GM11168 (cell line): Measurements from ENCODE around the gene POLR1E.

ENCODE experiments used
- in situ Hi-C: fragments of 300-500 bp; cut with MboI; formaldehyde crosslinking; loops from one replicate; pipeline ENCODE4 v1.12.0; 2022; ENCODE audit warnings: low sequenced_read_pairs; ENCODE audit not compliant: unreplicated experiment

Gene POLR1E, protein sequence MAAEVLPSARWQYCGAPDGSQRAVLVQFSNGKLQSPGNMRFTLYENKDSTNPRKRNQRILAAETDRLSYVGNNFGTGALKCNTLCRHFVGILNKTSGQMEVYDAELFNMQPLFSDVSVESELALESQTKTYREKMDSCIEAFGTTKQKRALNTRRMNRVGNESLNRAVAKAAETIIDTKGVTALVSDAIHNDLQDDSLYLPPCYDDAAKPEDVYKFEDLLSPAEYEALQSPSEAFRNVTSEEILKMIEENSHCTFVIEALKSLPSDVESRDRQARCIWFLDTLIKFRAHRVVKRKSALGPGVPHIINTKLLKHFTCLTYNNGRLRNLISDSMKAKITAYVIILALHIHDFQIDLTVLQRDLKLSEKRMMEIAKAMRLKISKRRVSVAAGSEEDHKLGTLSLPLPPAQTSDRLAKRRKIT

DNA sequence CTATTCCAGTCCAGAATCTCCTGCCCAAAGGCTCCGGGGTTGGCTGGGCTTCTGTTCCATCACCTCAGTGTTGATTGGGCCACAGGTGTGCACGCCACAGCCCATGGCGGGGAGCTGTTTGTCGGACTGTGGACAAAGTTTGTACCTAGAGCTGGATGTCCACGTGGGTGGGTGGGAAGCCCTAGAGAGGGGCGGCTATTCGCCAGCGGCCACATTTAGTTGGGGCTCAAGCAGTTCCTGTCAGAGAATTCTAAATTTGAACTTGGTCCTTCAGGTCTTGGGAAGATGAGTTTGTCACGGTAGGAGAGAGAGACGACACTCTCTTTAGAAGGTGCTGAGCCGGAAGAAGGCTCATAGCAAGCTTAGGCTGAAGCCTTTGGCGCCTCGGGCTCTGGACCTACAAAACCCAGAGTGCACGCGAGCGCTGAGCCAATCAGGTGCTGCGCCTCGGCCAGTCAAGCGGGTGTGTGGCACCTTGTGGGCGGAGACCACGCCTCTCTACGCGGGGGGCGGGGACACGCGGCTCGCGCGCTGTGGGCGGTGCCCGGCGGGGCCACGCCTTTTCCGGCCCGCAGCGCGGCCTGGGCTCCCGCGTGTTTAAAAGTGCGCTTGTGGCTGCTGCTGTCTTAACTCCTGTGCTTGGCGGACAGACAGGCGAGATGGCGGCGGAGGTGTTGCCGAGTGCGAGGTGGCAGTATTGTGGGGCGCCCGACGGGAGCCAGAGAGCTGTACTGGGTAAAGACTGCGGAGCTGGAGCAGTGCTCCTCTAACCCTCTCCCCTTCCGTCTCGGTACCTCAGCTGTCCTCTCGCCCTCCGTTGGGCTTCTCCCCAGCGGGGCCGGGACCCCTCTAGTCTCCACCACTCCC lies at the start of gene POLR1E:
POLR1E (plus strand) TSS at position 560 of the 867 bp plus-strand sequence; CDS start at position 660, 100 bp downstream.
- in situ Hi-C loops, result no loop called here

DNA sequence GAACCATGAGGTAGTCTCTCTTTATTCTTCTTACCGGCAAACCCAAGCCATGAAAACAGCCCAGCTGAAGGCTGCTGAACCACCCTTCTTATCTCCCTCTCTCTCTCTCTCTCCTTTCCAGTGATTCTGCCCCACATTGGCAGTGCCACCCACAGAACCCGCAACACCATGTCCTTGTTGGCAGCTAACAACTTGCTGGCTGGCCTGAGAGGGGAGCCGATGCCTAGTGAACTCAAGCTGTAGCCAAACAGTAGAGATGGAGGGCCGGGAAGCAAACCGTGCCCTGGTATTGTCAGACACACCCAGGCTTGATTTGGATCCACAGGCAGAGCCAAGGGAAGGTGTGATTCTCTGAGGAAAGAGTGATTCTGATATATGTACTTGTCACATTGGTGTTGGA lies 49.2 kb upstream of the POLR1E start:
- in situ Hi-C loops, result no loop called here

DNA sequence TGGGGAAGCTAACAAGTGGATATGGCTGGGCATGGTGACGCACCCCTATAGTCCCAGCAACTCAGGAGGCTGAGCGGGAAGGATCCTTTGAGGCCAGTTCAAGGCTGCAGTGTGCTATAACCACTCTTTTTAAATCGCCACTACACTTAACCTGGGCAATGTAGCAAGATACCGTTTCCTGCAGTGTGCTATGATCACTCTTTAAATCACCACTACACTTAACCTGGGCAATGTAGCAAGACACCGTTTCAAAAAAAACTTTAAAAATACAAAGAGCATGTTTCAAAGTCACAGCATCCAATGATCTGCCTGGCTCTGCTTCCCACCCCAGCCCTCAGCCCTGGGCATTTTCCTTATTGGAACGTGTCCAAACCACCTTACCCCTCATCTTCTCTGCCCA lies 48.7 kb upstream of the POLR1E start:
- in situ Hi-C loops, result no loop called here

DNA sequence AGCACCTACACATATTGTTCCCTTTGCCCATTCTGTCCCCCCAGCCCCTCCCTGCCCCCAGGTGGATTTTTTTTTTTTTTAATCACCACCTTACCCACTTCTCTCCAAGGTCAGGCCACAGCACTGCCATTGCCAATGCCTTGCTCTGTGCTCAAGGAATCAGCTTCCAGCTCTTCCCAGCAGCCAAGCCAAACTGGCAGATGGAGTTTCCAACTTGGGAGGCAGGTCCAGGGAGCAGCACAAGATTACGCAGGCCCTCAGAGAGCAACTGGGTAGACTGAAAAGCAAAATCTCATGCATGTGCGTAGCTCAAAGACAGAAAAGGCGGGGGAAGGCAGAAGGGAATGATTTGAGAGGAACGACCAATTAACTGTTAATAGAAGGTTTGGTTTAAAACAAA lies 48.1 kb upstream of the POLR1E start:
- in situ Hi-C loops, result no loop called here

DNA sequence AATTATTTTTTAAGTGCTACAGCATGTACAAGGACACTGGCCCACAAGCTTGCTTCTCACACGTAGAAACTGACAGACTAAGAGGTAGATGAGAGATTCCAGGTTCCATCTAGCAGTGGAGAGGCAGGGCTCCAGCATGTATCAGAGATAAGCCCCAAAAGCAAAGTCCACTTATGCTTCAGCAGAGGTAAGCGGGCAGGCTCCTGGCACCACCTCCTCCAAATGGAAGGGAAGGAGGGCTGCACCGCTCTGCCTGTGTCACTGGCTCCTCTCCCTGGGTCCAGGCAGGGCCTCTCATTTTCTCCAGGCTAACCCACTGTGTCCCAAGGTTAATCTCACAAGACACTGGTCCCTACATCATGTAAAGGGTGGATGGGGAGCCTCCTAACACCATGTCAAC lies 47.4 kb upstream of the POLR1E start:
- in situ Hi-C loops, result no loop called here

DNA sequence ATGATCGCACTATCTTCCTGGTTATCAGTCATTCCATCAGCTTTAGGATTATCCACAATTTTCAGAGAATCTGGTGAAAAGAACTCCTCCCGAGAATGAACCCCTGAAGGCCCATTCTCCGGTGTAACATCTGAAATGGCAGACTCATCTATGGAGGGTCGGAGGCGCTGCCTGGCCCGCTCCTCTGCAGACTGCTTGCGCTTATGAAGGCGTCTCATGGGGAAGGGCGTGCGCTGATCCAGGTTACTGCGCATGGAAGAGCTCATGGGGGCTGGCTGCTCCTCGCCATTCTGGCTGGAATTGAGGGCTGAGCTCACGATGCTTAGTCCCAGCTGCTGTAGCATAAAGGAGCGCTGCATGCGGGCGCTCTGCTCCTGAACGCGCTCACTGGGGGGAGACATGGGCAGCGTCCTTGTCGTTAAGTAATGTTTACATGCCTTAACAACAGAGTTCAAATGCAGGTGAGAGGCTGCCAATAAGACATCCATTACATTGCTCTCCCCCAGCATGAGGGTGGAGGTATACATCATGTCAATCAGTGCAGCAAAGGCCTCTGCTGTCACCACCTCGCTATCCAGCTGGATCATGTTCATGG lies 43.9 kb upstream of the POLR1E start:
- in situ Hi-C loops, result no loop called here

DNA sequence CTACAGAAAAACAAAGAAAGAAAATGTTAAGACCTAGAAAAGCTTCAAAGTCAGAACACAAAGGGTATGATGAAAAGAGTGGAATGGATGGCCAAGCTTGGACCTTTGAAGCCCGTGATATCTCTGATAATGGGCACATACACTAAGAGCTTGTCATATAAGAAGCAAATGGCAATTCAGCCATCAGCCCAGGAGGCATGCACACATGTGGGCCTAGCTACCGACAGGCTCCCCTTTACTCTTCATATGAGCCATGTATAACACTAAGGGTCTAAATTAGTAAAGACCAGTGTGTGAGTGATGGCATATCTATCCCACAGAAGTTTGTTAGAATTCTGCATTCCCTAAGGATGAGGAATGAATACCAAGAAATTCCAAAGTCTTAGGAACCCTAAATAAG lies 43.2 kb upstream of the POLR1E start:
- in situ Hi-C loops, result no loop called here

DNA sequence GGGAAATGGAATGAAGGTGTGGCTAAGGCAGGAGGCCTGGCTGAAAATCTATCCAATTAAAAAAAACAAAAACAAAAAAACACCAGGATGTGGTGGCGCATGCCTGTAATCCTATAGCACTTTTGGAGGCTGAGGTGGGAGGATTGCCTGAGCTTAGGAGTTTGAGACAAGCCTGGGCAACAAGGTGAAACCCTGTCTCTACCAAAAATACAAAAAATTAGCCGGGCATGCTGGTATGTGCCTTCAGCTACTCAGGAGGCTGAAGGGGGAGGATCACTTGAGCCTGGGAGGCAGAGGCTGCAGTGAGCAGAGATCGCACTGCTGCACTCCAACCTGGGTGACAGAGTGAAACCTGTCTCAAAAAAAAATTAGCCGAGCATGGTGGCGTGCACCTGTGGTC lies 42.2 kb upstream of the POLR1E start:
- in situ Hi-C loops, result no loop called here

DNA sequence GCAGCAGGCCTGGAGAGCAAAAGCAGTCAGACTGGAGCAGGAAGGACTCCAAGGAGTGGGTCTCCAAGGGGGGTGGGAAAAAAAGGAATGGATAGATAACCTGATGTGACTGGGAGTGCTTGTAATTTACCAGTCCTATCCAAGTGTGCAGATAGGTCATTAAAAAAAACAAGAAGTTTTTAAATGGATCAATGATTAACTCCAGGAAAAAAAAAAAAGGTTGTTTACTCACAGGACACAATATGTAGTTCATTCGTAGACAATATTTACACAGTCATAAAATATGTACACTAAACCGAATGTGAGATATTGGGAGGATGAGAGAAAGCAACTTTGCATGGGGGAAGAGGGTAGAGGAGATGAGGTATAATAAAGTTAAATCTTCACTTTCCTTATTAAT lies 40.9 kb upstream of the POLR1E start:
- in situ Hi-C loops, result no loop called here

DNA sequence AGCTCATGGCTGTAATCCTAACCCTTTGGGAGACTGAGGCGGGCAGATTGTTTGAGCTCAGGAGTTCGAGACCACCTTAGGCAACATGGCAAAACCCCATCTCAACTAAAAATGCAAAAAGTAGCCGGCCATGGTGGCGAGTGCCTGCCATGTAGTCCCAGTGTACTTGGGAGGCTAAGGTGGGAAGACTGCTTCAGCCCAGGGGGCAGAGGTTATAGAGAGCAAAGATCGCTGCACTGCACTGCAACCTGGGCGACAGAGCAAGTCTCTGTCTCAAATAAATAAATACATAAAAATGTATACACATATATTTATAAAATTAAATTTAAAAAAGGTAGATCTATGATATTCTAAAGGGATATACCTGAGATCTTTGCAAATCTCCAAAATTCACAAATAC lies 39.9 kb upstream of the POLR1E start:
- in situ Hi-C loops, result no loop called here

DNA sequence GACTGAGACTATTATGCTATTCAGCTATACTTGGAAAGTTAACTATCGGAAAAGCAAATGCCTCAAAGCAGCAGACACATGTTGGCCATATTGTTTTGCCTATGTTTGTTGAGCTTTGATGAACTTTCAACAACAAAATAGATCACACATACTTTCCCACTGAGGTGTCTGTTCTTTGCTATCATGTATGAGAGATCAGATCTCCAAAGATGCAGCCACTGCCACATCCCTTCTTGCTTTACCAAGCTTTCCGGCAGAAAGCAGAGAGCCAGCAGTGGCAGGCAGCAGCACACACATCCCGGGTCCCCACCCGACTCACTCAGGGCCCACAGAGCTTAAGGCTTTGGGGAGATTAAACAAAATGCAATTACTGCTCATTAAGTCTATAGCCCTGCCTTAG lies 39.3 kb upstream of the POLR1E start:
- in situ Hi-C loops, result no loop called here

DNA sequence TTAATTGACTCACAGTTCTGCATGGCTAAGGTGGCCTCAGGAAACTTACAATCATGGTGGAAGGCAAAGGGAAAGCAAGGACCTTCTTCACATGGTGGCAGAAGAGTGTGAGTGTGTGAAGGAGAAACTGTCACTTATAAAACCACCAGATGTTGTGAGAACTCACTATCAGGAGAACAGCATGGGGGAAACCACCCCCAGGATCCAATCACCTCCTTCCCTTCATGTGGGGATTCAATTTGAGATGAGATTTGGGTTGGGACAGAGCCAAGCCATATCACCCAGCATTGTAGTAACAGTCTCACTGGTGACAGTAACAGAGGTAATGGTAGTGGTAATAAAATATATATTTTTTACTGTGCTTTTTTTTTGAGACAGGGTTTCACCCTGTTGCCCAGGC lies 38.6 kb upstream of the POLR1E start:
- in situ Hi-C loops, result no loop called here

DNA sequence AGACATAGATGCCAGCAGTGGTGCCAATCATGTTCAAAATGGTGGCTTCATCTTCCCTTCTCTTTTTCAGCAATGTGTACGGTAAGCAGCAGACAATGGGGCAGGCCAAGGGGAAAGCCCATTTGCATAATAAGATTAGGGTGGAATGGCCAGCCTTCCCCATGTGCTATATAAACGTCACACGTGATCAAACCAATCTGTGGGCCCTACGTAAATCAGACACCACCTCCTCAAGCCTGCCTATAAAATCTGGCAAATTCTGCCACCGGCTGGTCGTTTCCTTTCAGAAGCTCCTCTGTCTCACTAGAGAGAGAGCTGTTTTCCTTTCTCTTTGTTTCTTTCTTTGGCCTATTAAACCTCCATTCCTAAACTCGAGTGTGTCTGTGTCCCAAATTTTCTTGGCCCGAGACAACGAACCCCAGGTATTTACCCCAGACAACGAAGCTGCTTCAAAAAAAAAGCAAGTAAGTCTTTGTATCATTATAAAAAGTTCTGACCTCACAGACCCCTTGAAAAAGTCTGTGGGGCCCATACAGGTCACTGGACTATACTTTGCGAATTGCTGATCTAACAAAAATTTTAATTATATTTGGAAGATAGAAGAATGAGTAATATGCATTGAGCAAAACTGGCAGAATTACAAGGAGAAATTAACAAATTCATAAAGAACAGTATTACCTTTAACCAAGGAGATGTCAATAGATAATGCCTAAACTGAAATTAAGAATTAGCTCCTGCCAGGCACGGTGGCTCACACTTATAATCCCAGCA lies 35.7 kb upstream of the POLR1E start:
- in situ Hi-C loops, result no loop called here

DNA sequence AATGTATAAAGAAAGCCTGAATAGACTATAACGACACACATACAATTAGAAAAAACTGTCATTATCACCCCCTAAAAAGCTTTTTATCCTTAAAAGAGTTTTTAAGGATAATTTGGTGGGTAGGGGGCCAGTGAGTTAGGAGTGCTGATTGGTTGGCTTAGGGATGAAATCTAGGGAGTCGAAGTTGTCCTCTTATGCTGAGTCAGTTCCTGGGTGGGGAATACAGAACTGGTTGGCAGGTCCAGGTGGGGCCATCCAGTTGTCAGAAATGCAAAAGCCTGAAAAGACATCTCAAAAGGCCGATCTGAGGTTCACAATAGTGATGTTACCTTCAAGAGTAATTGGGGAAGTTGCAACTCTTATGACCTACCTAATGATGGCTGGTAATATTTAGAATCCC lies 34.1 kb upstream of the POLR1E start:
- in situ Hi-C loops, result no loop called here

DNA sequence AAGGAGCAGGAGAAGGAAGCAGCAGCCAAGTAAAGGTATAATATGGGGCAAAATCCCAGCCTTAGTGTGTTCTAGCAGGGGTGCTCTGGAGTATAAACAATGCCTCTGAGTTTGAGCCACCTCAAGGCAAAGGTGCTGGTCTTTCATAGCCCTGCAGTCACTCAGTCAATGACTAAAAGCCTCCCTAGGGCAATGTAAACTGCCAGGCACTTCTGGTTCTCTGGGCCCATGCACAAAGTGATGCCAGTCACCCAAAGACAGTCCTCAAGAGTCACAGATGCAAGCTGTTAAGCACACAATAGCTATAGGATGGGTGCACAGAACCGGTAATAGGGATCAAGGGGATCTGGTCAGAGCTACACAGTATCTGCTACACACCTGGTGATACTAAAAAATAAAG lies 33.1 kb upstream of the POLR1E start:
- in situ Hi-C loops, result no loop called here

DNA sequence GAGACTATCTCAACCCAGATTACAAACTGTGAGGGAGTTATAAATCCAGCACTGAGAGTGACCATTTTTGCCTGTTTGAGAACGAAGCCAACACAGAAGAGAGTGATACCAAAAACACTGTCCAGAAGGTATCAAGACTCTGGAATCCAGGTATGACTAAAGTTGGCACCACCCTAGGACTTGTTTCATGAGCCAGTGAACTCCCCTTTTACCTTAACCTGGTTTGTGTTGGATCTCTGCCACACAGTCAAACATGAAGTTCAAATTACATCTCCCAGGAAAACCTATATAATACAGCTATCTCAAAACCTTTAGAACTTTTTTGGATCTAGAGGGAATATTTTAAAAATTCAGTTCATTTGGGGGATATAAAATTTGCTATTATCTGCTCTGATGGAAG lies 31.9 kb upstream of the POLR1E start:
- in situ Hi-C loops, result no loop called here

DNA sequence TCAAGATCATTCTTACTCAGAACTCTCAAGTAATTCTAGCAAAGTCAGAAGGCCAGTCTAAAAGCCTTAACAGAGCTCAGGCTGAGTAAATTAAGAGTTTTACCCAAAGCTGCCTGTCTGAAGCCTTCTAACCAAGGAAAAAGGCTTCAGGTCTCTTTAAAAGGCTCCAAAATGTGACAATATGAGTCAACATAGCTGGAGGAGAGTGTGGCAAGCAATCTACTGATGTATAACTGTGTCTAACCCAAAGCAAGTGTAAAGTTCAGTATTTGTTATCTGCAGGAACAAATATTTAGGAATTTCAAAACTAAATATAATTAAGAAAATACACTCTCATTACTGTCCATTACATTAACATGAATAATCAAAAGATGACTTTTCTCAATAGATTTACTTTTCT lies 31.5 kb upstream of the POLR1E start:
- in situ Hi-C loops, result no loop called here

DNA sequence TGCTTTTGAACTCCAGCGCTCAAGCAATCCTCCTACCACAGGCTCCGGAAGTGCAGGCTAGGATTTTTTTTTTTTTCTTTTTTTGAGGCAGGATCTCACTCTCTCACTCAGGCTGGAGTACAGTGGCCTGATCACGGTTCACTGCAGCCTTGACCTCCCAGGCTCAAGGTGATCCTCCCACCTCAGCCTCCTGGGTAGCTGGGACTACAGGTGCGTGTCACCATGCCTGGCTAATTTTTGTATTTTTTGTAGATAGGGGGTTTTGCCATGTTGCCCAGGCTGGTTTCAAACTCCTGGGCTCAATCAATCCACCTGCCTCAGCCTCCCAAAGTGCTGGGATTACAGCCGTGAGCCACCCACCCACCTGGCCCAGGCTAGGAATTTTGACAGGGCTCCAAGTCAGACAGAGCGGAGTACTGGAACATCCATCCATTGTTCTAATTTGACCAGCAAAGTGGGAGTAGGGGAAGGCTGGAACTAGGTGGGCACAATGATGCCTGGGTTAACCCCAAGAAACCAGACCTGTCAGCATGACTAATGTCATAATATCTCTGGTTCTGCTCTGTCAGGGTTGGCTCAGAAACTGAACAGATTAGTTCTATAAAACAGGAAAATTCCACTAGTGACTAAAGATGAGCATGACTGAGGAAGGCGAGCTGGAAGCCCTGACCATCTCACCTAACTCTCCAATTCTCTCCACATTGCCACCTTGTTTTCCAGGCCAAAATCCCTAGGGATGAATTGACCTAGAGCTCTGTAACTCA lies 29.7 kb upstream of the POLR1E start:
- in situ Hi-C loops, result no loop called here

DNA sequence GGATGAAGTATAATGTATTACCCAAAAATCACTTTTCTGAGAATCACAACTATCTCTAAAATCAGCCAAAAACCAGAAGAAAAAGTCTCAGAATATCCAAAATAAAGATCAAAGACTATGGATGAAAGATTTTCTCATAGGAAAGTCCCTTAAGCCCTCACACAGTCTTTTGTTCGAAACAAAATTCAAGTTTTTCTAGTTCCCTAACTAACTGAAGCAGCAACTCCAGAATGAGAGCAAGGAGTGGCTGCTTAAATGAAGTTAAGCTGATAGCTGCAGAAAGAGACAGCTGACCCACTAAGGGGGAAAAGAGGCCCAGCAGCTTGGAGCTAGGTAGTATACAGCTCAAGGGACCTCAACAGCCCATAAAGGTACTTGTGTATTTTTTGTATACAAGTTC lies 28.9 kb upstream of the POLR1E start:
- in situ Hi-C loops, result no loop called here

DNA sequence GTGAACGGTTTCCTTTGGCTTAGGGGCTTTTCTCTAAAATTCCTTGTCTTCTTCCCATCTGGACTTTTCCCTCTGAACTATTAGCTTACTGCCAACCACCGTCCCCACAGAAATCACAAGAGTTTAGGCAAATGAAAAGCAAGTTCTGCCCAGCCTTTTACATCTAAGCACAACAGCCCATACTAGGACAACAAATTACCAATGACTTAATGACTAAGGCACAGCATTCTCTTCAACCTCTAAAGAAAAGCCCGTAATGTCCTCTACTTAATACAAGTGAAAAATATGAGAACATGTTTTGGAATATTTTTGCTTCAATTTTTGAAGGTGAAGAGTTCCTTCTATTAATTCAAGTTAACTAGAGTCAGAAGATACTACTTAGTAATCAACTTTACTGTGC lies 21.7 kb upstream of the POLR1E start:
- in situ Hi-C loops, result no loop called here
